Bronchial smooth muscle cell (primary cell): Measurements from ENCODE around the gene IQSEC3. TPM values are rescaled to one million over a fixed set of nuclear protein-coding genes. Genes with fewer than 3 reads are reported as not detected.

Experiments
- total RNA-seq: library from RNA; depleted of rRNA; stranded (reverse); fragments of >200 nt; gene quantifications from 2 replicates; pipeline ENCODE4 v1.2.1, GENCODE V29; 2014

Gene IQSEC3
- 0.16 and 0.17 TPM in 2 replicates for total RNA-seq

GRCh38 chr12:66428-66781 lies at the start of gene IQSEC3:
Gene IQSEC3 (plus strand): TSS chr12:66767. CDS start chr12:66883, 116 bp downstream.

GRCh38 chr12:214003-214741 lies 147.6 kb downstream of the IQSEC3 start, which contains the start of gene SLC6A12:
Gene SLC6A12 (minus strand): TSS chr12:214157. CDS start chr12:209986, 4,171 bp downstream.

Other genes starting within 250 kb of the IQSEC3 start
- not detected in 2 replicates for gene SLC6A12, start 147.4 kb downstream of the IQSEC3 start, total RNA-seq
- gene SLC6A13, start 196.1 kb downstream of the IQSEC3 start, total RNA-seq, result 0.09 TPM in 1 of 2 replicates, not detected in the other